GM23248 (cell line): ENCODE data around the gene NGF.
"Not testable (repeated sequence)": the region's sequence is repeated elsewhere in the genome, so short reads cannot be mapped to it uniquely, and the experiment has no call there.

Experiments used
- EZH2 ChIP-seq: fragments of 200-600 bp; sonication (generic); IDR thresholded peaks from 2 replicates; pipeline ENCODE4 v1.6.1; 2018; ENCODE audit warnings: antibody characterized with exemption, mild to moderate bottlenecking; ENCODE audit not compliant: insufficient read depth, poor library complexity, severe bottlenecking
- EZH2phosphoT487 ChIP-seq: fragments of 200-600 bp; sonication (generic); IDR thresholded peaks from 2 replicates; pipeline ENCODE4 v1.6.1; 2018; ENCODE audit warnings: antibody characterized with exemption, moderate library complexity, mild to moderate bottlenecking, low read depth; ENCODE audit not compliant: insufficient read depth

GRCh38 chr1:115383455-115383854, 45.4 kb upstream of the NGF start:
- not testable (repeated sequence) for TF ChIP-seq EZH2phosphoT487, EZH2
